K562 (cell line): ENCODE data around the gene DHTKD1.

ENCODE experiments used
- E2F1 ChIP-seq: sonication (generic); formaldehyde crosslinking; IDR thresholded peaks from 2 replicates; pipeline ENCODE4 v1.8.1; 2023; ENCODE audit warnings: mild to moderate bottlenecking, missing genetic modification reagents, moderate library complexity
- GATA2 ChIP-seq: sonication (generic); formaldehyde crosslinking; IDR thresholded peaks from 2 replicates; pipeline ENCODE4 v1.4.0; 2020; ENCODE audit warnings: mild to moderate bottlenecking, missing genetic modification reagents
- KAT2B ChIP-seq: IDR thresholded peaks from one replicate; pipeline ENCODE4 v1.6.1; 2012; ENCODE audit warnings: low read depth, mild to moderate bottlenecking, control low read depth, inconsistent platforms, low read length, moderate library complexity
- OTX1 ChIP-seq: fragments of 450-650 bp; formaldehyde crosslinking; IDR thresholded peaks from 2 replicates; pipeline ENCODE4 v1.4.0; 2022; ENCODE audit warnings: mild to moderate bottlenecking
- POLR2AphosphoS5 ChIP-seq: IDR thresholded peaks from 2 replicates; pipeline ENCODE4 v1.6.1; 2011; ENCODE audit warnings: mild to moderate bottlenecking, low read depth, low read length, moderate library complexity; ENCODE audit not compliant: control insufficient read depth, insufficient read depth
- TAF1 ChIP-seq: IDR thresholded peaks from 2 replicates; pipeline ENCODE4 v1.6.1; 2011; ENCODE audit warnings: mild to moderate bottlenecking, low read length, moderate library complexity; ENCODE audit not compliant: insufficient read depth, control insufficient read depth, severe bottlenecking; ENCODE audit errors: extremely low read depth
- ZBTB34 ChIP-seq: fragments of 250-450 bp; sonication (Bioruptor Pico); IDR thresholded peaks from 2 replicates; pipeline ENCODE4 v1.8.0; 2021; ENCODE audit warnings: mild to moderate bottlenecking, moderate library complexity
- ZNF124 ChIP-seq: sonication (generic); formaldehyde crosslinking; IDR thresholded peaks from 2 replicates; pipeline ENCODE4 v1.8.1; 2022; ENCODE audit warnings: missing genetic modification reagents
- ZNF280B ChIP-seq: fragments of 250-450 bp; sonication (Bioruptor Pico); IDR thresholded peaks from 2 replicates; pipeline ENCODE4 v1.5.1; 2021; ENCODE audit warnings: mild to moderate bottlenecking
- ZSCAN29 ChIP-seq: fragments of 450-650 bp; IDR thresholded peaks from 2 replicates; pipeline ENCODE4 v1.6.1; 2017

- TF ChIP-seq OTX1 (no peak), ZNF280B (CRISPR knock-in tag) (no peak), KAT2B (no peak), ZBTB34 (CRISPR knock-in tag) (no peak), GATA2 (no peak), ZNF124 (CRISPR knock-in tag) (no peak), TAF1 (no peak), E2F1 (CRISPR knock-in tag) (no peak), ZSCAN29 (no peak), POLR2AphosphoS5 (no peak)
Measured at GRCh38 chr10:12022580-12023257, 46.0 kb upstream of the DHTKD1 start.
